HG03521 (cell line): ENCODE data around the gene SLC6A12.
A peak's percentile ranks its signal among the peaks of the same experiment; 100 is the strongest.

ENCODE experiments used
- ATAC-seq: cut with Tn5 transposase; IDR thresholded peaks from one replicate; pipeline ENCODE4 v1.9.1; 2021; ENCODE audit warnings: mild to moderate bottlenecking, moderate library complexity; ENCODE audit not compliant: unreplicated experiment

Gene SLC6A12

DNA sequence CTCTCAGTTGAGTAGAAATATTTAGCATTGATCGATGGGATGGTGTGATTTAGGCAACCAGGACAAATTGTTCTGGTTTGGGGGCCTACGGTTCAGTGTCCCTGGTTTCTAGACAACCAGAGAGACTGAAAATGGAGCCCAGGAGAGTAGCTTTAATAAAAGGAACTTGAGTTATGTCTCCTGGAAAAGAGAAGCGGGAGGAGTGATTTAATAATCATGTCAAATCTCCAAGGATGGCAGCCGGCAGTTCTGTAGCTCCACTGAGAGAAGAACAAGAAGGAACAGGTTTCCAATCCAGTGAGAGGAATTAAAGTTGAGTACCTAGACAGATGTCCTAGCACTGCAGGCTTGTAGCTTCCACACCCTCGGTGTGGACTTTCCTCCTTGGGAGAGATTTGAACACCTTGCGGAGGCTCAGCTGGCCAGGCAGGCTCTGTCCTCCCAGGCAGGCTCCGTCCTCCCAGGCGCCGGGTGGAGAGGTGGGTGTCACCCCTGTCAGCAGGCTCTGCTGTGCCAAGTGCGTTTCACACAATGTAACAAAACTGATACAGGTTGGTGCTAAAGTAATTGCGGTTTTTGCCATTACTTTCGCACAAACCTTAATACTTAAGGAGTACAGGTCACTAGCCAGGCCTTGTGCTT, 45.9 kb downstream of the SLC6A12 start:
- no peak for ATAC-seq

DNA sequence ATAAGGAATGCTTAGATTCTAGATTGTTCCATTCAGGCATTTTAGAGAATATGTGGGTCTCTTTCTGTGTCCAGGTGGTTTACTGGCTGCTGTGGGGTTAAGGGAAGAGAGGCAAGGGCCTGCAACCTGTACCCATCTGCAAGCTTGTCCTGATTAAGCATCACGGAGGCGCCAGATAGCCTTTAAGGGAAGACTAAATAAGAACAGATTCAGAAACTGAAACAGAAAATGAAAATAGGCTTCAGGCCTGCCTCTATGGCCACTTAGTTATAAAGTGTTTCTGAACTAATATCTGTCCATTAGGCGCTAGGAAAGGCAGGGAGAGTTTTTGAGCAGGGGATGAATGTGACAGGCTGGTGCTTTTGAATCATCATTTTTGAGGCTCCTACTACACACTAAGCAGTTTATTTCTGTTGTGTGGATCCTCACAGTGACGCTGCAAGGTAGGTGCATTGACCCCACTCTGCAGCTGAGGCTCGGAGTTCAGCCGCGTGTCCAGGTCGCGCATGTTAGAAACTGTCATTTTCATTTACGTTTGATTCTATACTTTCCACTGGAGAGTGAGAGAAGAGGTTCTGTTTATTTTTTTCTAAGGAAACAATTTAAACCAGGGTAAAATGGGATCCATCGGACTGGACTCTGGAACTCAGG, 47.4 kb downstream of the SLC6A12 start:
- ATAC-seq: no peak

DNA sequence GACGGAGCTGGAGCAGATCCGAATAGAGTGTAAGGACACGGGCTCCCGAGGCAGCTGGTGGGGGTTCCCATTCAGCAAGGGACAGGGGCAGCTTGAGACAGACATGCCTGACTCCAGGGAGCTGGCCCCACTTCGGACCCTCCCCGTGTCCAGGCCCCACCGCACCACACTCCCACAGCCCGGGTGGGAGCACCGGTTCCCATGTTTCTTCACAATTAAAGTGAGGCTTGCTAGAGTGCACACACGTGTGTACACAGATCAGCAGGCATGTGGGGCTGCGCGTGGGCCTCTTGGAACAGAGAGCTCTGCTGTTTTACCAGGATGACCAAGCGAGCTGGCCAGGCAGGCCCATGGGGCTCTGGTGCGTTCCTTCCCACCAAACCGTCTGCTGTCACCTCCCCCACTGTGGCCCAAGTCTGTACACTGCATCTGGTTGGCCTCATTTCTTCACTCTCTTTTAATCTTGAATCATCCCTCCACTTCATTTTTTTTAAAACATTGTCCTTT, 48.0 kb downstream of the SLC6A12 start:
- ATAC-seq: no peak

DNA sequence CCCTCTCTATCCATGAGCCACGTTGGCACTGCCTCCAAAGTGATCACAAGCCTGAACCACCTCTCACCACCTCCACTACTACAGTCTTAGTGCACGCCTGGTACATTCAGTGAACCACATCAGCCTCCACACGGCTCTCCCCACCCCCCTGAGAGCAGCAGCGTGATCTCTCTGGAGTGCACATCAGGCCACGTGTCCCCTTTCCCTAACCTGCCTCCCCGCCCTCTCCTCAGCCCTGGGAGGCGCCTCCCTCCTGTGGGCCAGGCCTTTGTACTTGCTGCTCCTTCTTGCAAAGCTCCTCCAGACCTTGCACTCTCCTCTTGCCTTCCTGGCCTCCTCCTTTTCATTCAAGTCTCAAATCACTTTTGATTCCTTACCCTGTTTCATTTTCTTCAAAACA, 49.8 kb downstream of the SLC6A12 start:
- no peak for ATAC-seq

DNA sequence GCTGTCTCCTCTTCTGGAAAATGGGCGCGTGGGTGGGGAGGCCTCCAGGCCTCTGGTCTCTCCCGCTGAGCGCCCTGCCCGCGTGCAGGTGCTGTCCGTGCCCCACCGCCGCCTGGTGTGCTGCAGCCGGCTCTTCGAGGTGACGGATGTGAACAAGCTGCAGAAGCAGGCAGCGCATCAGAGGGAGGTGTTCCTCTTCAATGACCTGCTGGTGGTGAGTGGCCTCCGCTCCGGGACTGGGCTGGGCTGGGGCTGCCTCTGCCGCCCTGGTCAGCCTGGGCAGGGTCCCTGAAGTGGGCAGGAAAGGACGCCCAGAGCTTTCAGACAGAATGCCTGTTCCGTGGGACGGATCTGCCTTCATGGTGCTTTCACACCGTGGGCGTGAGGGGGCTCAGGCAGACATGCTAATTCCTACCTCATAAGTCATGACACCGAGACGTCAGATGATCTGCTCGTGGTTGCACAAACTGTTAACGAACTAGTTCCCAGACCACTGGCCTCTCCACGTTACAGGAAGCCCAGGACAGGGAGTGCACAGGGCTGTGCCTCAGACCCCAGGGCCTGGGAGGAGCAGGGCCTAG, 50.5 kb downstream of the SLC6A12 start:
- no peak for ATAC-seq

DNA sequence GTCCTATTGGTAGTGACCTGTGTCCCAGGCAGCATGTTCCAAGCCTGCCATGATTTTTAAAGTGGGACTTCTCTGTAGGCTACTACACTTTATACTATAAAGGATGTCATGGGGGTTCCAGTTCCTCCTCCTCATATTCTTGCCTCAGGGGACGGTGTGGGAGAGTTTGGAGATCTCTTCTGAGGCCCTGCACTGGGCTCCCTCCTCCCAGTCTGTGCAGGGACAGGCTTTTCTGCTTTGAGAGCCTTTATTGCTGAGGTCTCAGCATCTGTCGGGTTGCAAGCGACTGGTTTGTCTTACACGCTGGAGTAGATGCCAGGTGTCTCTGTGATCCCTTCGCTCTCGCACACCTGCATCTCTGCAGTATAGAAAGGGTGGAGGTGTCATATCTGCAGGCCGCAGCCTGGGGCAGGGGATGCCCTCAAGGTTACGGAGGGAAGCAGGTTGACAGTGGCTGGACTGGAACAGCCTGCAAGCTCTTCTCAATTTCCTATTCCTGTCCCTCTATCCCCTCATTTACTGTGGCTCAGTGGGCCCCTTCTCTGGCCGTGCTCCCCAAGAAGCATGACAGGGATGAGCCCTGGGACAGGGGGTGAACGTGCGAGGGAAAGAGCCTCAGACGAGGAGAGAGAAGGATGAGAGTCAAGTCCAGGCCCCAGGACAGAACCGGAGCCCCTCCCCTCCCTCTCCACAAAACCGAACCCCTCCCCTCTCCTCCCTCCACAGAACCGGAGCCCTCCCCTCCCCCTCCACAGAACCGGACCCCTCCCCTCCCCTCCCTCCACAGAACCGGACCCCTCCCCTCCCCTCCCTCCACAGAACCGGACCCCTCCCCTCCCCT, 51.3 kb downstream of the SLC6A12 start:
- ATAC-seq: no peak

DNA sequence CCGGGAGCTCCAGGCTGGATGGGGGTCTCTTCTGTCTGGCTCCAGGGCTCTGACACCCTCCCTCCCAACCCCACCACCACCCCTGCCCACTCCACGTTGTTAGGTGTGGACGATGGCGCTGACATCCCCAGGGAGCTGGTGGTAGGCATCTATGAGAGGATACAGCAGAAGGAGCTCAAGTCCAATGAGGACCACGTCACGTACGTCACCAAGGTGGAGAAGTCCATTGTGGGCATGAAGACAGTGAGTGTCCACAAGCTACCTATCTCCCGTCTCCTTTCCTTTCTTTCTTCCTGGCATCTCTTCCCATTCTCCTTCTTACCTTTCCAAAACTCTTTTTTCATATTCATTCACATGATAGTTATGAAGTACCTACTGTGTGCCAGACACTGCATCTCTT, 52.1 kb downstream of the SLC6A12 start:
- ATAC-seq: no peak

DNA sequence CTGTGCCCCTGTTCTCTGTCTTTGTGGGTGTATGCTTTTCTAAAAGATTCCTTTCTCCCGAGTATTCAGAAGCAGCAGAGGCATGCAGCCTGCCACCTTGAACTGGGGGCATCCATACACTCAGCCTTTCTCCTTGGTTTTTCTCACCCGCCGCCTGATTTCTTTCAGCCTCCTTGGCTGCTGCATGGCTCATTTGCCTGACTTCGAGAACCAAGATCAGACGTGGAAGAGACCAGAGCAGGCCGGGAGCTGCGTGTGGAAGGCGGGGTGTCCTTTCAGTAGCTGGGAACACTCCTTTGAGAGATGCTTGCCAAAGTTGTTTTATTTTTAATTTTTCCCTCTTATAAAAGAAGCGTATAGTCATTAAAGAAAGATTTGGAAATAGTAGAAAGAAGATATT, 53.1 kb downstream of the SLC6A12 start:
- no peak for ATAC-seq

DNA sequence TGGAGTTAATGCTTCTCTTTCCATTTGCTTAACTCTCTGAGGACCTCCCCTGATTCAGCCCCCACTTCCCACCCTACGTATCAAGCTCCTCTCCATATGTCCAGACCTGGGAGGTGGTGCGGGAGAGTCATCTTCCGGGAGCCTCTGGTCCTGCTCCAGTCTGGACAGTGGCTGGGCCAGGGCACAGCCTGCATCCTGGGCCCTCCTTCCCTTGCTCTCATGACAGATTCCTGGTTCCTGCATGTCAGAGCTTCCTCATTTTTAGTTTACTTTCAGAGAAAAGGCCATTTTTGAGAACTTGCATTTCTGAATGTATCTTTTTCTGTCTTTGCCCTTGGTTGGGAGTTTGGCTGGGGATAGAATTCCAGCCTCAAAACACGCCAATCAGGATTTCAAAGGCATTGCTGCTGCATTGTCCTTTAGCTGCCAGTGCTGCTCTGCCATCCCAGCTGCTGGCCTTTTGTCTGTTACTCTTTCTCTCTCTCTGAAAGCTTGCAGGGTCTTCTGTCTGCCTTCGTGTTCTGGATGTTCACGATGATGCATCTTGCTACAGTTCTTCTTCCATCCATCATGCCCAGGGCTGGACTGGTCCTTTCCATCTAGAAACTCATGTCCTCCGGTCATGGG, 54.7 kb downstream of the SLC6A12 start:
- no peak for ATAC-seq

DNA sequence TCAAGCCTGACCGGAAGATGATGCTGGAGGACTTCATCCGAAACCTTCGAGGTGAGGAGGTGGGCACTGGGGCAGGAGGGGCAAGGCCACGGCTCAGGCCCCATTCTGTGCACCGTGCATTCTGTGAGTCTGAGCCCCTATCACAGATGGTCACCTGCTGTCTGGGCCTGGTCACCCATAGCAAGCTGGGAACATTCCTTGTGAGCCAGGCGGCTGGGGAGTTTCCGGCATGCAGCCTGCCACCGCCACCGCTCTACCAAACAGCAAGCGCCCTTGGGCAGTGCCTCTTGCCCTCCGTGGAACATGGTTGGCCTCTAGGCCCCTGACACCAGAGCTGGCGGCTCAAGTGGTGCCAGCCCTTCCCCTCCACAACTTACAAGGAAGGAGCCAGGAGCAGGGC, 56.3 kb downstream of the SLC6A12 start:
- no peak for ATAC-seq

DNA sequence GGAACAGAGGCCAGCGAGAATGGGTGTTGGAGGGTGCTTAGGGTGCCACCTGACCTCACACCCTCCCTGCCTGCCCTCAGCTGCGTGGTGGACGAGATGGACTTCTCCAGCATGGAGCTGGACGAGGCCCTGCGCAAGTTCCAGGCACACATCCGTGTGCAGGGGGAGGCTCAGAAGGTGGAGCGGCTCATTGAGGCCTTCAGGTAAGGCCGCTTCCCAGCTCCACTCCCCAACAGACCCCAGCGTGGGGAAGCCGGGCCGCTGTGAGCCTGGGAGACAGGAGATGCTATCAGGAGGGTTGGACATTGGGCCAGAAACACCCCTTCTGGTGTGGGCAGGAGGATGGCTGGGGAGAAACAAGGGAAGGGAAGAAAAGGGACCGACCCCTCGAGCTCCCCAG, 57.0 kb downstream of the SLC6A12 start:
- ATAC-seq: no peak

DNA sequence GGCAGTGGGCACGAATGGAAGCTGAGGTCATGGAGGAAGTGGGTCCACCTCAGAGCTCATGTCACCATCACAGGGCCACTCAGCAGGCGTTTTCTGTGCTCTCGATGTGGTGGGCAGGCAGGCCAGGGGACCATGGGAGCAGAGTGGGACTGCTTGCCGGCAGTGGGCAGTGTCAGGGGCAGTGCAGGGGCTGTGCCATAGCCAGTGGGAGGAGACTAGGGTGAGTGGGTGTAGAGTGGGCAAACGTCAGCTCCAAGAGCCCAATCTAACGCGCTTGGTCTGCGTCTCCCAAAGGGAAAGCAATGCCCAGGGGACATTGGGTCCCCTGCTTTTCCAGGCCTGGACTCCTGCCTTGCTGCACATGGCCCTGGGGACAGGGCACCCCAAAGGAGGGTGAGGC, 58.3 kb downstream of the SLC6A12 start:
- no peak for ATAC-seq

DNA sequence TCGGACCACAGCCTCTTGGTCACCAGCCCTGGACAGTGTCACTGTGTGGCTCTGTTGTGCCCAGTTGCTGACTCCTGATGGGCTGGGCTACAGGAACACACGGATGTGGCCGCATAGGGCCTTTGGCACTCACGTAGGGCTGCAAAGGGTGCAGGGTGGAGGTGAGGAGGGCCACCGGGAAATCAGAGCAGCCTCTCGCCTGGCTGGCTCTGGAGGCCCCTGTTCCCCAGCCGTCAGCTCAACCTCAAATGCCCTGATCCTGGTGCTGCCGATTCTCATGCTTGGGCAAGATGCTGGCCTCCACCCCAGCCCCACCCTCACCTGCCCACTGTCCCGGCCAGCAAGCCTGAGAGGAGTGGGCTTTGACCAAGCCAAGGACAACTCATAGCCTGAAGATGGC, 59.0 kb downstream of the SLC6A12 start:
- ATAC-seq: no peak

DNA sequence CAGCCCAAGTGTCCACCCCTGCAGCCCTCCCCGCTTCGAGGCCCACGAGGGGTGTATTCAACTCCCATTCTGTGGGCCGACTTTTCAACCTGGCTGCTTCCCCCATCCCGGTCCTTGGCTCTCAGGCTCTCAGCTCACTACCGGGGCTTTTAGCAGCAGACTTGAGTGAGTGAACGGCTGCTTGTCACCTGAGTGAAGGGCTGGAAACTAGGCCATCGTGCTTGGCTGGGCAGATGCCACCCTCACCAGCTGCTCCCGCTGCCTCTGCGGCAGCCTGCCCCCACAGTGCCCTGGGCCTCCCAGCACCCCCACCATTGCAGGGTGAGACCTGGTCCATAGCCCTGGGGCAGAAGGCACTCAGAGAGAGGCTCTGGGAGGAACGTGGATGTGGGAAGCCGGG, 59.9 kb downstream of the SLC6A12 start:
- no peak for ATAC-seq

DNA sequence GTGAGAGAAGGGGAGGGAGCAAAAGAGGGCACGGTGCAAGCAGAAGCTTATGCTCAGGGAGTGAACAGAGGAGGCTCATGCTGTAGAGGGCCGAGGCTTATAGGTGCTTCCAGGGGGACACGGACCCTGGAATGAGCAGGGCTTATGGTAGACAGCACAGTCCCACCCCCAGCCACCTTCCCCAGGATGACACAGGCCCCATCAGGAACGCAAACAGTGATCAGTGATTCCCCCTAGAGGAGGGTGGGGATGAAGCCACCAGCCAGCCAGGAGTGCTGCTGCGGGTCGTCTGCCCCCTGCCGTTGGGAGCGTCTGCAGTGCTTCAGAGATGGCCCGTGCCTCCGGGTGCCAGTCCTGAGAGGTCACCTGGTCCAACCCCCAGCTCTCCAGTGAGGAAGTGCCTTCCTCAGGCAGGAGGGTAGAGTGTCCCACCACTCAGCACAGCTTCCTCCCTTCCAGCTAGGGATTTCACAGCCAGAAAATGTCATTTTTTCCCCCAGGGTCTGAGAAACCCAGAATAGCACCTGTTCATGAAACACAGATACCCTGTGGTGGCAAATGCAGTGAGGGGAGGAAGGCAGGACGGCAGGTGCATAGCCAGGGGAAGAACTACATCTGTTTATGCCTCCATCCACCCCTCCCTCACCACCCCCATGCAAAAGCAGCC, 60.7 kb downstream of the SLC6A12 start:
- ATAC-seq: peak; percentile 63

DNA sequence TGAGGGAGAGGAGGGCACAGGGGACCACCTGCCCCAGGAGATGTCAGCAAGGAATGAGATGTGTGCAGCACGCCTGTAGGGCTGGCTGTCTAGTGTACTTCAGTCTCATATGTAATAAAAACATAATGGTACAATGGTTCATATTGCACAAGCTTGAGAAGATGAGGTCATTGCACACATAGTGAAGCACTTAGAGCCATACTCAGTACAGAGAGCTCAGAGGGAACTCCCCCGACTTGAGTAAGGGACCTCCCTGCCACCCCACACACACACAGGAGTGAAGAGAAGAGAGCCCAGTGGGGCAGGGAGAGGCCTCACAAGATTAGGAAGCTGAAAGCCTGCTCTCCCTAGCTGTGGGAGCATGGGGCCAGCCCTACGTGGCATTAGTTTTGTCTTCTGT, 61.5 kb downstream of the SLC6A12 start:
- ATAC-seq: no peak

DNA sequence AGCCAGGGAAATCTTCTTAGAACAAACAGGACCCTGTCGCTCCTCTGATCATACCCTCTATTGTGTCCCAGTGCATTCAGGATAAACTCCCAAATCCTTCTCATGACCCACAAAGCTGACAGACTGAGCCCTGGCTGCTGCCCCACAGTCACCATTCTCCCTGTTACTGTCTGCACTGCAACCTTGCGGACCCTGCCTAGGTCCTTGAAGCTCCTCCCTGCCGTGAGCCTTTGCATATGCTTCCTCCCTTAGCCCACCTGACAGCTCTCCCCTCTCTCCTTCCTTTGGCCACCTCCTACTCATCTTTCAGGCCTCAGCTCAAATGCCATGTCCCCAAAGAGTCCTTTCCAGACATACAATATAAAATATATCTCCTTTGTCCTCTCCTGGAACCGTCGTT, 62.4 kb downstream of the SLC6A12 start:
- no peak for ATAC-seq

DNA sequence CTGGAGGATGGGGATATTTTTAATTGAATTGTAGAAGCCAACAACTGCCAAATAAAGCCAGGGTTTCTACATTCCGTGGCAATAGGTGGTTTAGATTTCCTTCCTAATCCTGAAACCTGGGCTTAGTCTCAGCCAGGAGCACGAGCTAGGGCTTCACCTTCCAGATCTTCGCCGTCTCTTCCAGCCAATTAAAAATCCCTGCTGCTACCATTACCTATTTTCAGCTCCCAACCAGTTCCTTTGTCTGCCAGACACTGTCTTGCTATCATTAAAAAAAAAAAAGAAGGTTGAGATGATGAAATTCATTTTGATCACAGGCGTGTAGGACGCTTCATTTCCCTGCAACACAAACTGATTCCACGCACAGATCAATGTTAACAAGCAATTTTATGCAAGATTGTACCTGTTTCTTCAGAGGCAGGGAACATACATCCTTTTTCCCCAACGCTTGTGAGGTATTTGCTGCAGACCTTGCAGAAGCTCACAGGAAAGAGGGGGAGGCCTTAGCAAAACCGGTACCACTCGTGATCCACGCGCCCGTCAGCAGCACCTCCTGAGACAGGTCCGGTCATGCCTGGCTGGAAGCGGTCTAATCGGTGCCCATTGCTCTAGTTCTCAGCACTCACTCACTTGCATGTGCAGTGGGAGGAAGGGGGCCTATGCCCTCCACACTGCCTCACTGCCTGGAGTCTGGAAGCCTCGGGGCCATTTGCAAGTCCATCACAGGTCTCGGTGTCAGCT, 65.1 kb downstream of the SLC6A12 start:
- no peak for ATAC-seq

DNA sequence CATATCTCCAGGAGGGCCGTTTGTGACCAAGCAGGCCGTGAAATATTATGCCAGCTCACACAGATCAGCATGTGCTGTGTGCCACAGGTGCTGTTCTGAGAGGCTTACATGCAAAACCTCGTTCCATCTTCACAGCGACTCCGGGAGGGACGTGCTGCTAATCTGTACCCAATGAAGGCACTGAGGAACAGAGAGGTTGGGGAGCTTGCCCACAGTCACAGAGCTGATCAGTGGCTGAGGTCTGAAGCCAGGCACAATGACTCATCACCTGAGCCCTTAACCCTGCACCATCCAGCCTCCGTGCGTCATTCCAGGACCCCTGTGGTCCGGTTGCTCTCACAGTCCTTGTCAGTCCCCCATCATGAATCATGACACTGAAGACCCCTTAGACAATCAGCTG, 66.7 kb downstream of the SLC6A12 start:
- no peak for ATAC-seq
